Nephron (organoid): ENCODE measurements around the gene SSU72.

Experiments
- H3K27ac Mint-ChIP-seq, 3 experiments: 2 replicates each; pipeline ENCODE4 v1.8.0; 2020; ENCODE audit warnings: mixed read lengths in 3 of 3, mild to moderate bottlenecking in 2 of 3, moderate library complexity in 1 of 3
- H3K27me3 Mint-ChIP-seq: 2 replicates; pipeline ENCODE4 v1.8.0; 2021; ENCODE audit warnings: low read depth, mild to moderate bottlenecking, moderate library complexity, mixed read lengths
- H3K36me3 Mint-ChIP-seq: 2 replicates; pipeline ENCODE4 v1.8.0; 2020; ENCODE audit warnings: low read depth, mixed read lengths
- H3K4me1 Mint-ChIP-seq: 2 replicates; pipeline ENCODE4 v1.8.0; 2020; ENCODE audit warnings: mixed read lengths
- H3K4me3 Mint-ChIP-seq, 3 experiments: 2 replicates each; pipeline ENCODE4 v1.8.0; 2020; ENCODE audit warnings: mild to moderate bottlenecking in 3 of 3, mixed read lengths in 3 of 3, moderate library complexity in 2 of 3
- H3K9me3 Mint-ChIP-seq: 2 replicates; pipeline ENCODE4 v1.8.0; 2020; ENCODE audit warnings: mixed read lengths
- CTCF ChIP-seq, 3 experiments: fragments of 200-600 bp; sonication (generic); IDR thresholded peaks; one replicate each; pipeline ENCODE4 v1.5.0; 2021; ENCODE audit warnings: antibody characterized with exemption in 3 of 3; ENCODE audit not compliant: unreplicated experiment in 3 of 3

SSU72 gene

GRCh38 chr1:1537626-1538250 lies 36.9 kb downstream of the SSU72 start:
- no peaks in the 10 kb centered on the region for H3K27me3 Mint-ChIP-seq
- no peak overlapping the region for H3K27ac Mint-ChIP-seq
- TF ChIP-seq CTCF (IDR thresholded peaks at IDR 0.05; ENCODE audit: unreplicated experiment in 3 of 3), result no peak
- peaks cover 6% of the 10 kb centered on the region for H3K36me3 Mint-ChIP-seq
- no peaks in the 10 kb centered on the region for H3K9me3 Mint-ChIP-seq
- no peaks in the 10 kb centered on the region for H3K4me1 Mint-ChIP-seq
- peak overlapping the region; percentile 32 to 67 (median 61) for H3K4me3 Mint-ChIP-seq

- Mint-ChIP-seq H3K27me3 (no peaks in the 10 kb centered on the region), H3K9me3 (peaks cover 2% of the 10 kb centered on the region), H3K4me1 (no peaks in the 10 kb centered on the region), H3K27ac (no peak overlapping the region), H3K36me3 (peaks cover 10% of the 10 kb centered on the region), H3K4me3 (peak overlapping the region in 2 of 3 experiments; percentile 10 to 50)
- no peak for TF ChIP-seq CTCF (IDR thresholded peaks at IDR 0.05; ENCODE audit: unreplicated experiment in 3 of 3)
These were observed 37.6 kb downstream of the SSU72 start for GRCh38 chr1:1536938-1537546.

GRCh38 chr1:1536019-1536937 lies 38.4 kb downstream of the SSU72 start:
- Mint-ChIP-seq H3K36me3 (peaks cover 15% of the 10 kb centered on the region), H3K27ac (no peak overlapping the region), H3K4me1 (no peaks in the 10 kb centered on the region), H3K4me3 (peak overlapping the region in 2 of 3 experiments; percentile 10 to 50), H3K27me3 (no peaks in the 10 kb centered on the region), H3K9me3 (peaks cover 5% of the 10 kb centered on the region)
- no peak for TF ChIP-seq CTCF (IDR thresholded peaks at IDR 0.05; ENCODE audit: unreplicated experiment in 3 of 3)

GRCh38 chr1:1535201-1536018 lies 39.3 kb downstream of the SSU72 start:
- no peak overlapping the region for H3K27ac Mint-ChIP-seq

More at GRCh38 chr1:1535201-1536018, 39.3 kb downstream of the SSU72 start:
- H3K4me1 Mint-ChIP-seq, result no peaks in the 10 kb centered on the region
- no peaks in the 10 kb centered on the region for H3K27me3 Mint-ChIP-seq
- no peak for TF ChIP-seq CTCF (IDR thresholded peaks at IDR 0.05; ENCODE audit: unreplicated experiment in 3 of 3)
- H3K36me3 Mint-ChIP-seq, result peaks cover 21% of the 10 kb centered on the region
- no peak overlapping the region for H3K4me3 Mint-ChIP-seq
- H3K9me3 Mint-ChIP-seq, result peaks cover 8% of the 10 kb centered on the region
